WTC11 (cell line): ENCODE data around the gene ASTN2. TPM values are rescaled to one million over a fixed set of nuclear protein-coding genes. Genes with fewer than 3 reads are reported as not detected.

Source experiments
- ATAC-seq: fragments of 200-7000 bp; cut with Tn5 transposase; 2 replicates; pipeline ENCODE4 v1.10.0; 2021; ENCODE audit warnings: mild to moderate bottlenecking, moderate library complexity
- CTCF ChIA-PET: fragments of 300-600 bp; sonication (Branson Sonifier 250); formaldehyde crosslinking; loops from one replicate; lab custom pipeline; 2021; ENCODE audit warnings: antibody characterized with exemption; lab: Charles Lee
- POLR2A ChIA-PET: fragments of 350-600 bp; sonication (Branson Sonifier 250); formaldehyde crosslinking; loops from one replicate; lab custom pipeline; 2021; ENCODE audit warnings: antibody characterized with exemption; lab: Charles Lee
- DNase-seq: peaks from one replicate; pipeline ENCODE4 v3.0.0; 2021; ENCODE audit warnings: low spot score
- H3K27ac Mint-ChIP-seq: 2 replicates; pipeline ENCODE4 v1.8.0; 2021; ENCODE audit warnings: mixed read lengths
- H3K27me3 Mint-ChIP-seq: 2 replicates; pipeline ENCODE4 v1.8.0; 2021; ENCODE audit warnings: low read depth, mild to moderate bottlenecking, moderate library complexity, mixed read lengths
- H3K36me3 Mint-ChIP-seq: 2 replicates; pipeline ENCODE4 v1.8.0; 2021; ENCODE audit warnings: mixed read lengths
- H3K4me1 Mint-ChIP-seq: 2 replicates; pipeline ENCODE4 v1.8.0; 2022; ENCODE audit warnings: mixed read lengths
- H3K4me3 Mint-ChIP-seq: 2 replicates; pipeline ENCODE4 v1.8.0; 2021; ENCODE audit warnings: mild to moderate bottlenecking, moderate library complexity, mixed read lengths
- H3K9me3 Mint-ChIP-seq: 2 replicates; pipeline ENCODE4 v1.8.0; 2021; ENCODE audit warnings: mixed read lengths
- ATF1 ChIP-seq: sonication (generic); formaldehyde crosslinking; IDR thresholded peaks from 2 replicates; pipeline ENCODE4 v1.8.1; 2023; ENCODE audit warnings: mild to moderate bottlenecking, moderate library complexity, missing genetic modification reagents
- CREB1 ChIP-seq: sonication (generic); formaldehyde crosslinking; IDR thresholded peaks from 2 replicates; pipeline ENCODE4 v1.8.0; 2023; ENCODE audit warnings: mild to moderate bottlenecking, missing genetic modification reagents
- EMX1 ChIP-seq: fragments of 250-450 bp; sonication (Bioruptor Pico); IDR thresholded peaks from 2 replicates; pipeline ENCODE4 v1.8.0; 2021; ENCODE audit warnings: mild to moderate bottlenecking
- GTF2I ChIP-seq: fragments of 250-450 bp; sonication (Bioruptor Pico); conservative IDR thresholded peaks from 2 replicates; pipeline ENCODE4 v1.4.0; 2021; ENCODE audit warnings: mild to moderate bottlenecking
- NFYB ChIP-seq: sonication (generic); formaldehyde crosslinking; conservative IDR thresholded peaks from 2 replicates; pipeline ENCODE4 v1.8.0; 2022; ENCODE audit warnings: low read depth, missing genetic modification reagents
- NR3C1 ChIP-seq: sonication (generic); formaldehyde crosslinking; conservative IDR thresholded peaks from 2 replicates; pipeline ENCODE4 v1.8.1; 2023; ENCODE audit warnings: low read depth, mild to moderate bottlenecking, missing genetic modification reagents
- OVOL2 ChIP-seq: fragments of 250-450 bp; sonication (Bioruptor Pico); IDR thresholded peaks from 2 replicates; pipeline ENCODE4 v1.9.0; 2021; ENCODE audit warnings: mild to moderate bottlenecking, borderline replicate concordance
- RORB ChIP-seq: fragments of 250-450 bp; sonication (Bioruptor Pico); IDR thresholded peaks from 2 replicates; pipeline ENCODE4 v1.9.0; 2021; ENCODE audit warnings: mild to moderate bottlenecking
- SMAD4 ChIP-seq: sonication (generic); formaldehyde crosslinking; IDR thresholded peaks from 2 replicates; pipeline ENCODE4 v1.8.0; 2022; ENCODE audit warnings: mild to moderate bottlenecking, missing genetic modification reagents
- TCF7 ChIP-seq: sonication (generic); formaldehyde crosslinking; IDR thresholded peaks from 2 replicates; pipeline ENCODE4 v1.8.0; 2022; ENCODE audit warnings: mild to moderate bottlenecking, low read depth, missing genetic modification reagents, moderate library complexity
- ZNF671 ChIP-seq: fragments of 250-450 bp; sonication (Bioruptor Pico); IDR thresholded peaks from 2 replicates; pipeline ENCODE4 v1.8.0; 2021; ENCODE audit warnings: mild to moderate bottlenecking
- total RNA-seq: library from RNA; stranded (reverse); gene quantifications from 3 replicates; pipeline ENCODE4 v1.2.3, GENCODE V29; 2021
- TF ChIP-seq, protein P1 (sequence below): sonication (generic); formaldehyde crosslinking; IDR thresholded peaks from 2 replicates; pipeline ENCODE4 v1.8.1; 2023; ENCODE audit warnings: mild to moderate bottlenecking, moderate library complexity, missing genetic modification reagents
- TF ChIP-seq, protein P2 (sequence below): sonication (generic); formaldehyde crosslinking; IDR thresholded peaks from 2 replicates; pipeline ENCODE4 v1.8.0; 2023; ENCODE audit warnings: mild to moderate bottlenecking, missing genetic modification reagents
- TF ChIP-seq, protein P3 (sequence below): sonication (generic); formaldehyde crosslinking; IDR thresholded peaks from 2 replicates; pipeline ENCODE4 v1.8.1; 2022; ENCODE audit warnings: mild to moderate bottlenecking, missing genetic modification reagents, moderate library complexity, borderline replicate concordance
- TF ChIP-seq, protein P4 (sequence below): sonication (generic); formaldehyde crosslinking; conservative IDR thresholded peaks from 2 replicates; pipeline ENCODE4 v1.8.1; 2023; ENCODE audit warnings: mild to moderate bottlenecking, low read depth, missing genetic modification reagents, moderate library complexity
- TF ChIP-seq, protein P5 (sequence below): sonication (generic); formaldehyde crosslinking; IDR thresholded peaks from 2 replicates; pipeline ENCODE4 v1.8.0; 2022; ENCODE audit warnings: mild to moderate bottlenecking, missing genetic modification reagents
- TF ChIP-seq, protein P6 (sequence below): fragments of 250-450 bp; sonication (Bioruptor Pico); IDR thresholded peaks from 2 replicates; pipeline ENCODE4 v1.9.0; 2021; ENCODE audit warnings: mild to moderate bottlenecking
- TF ChIP-seq, protein P7 (sequence below): sonication (generic); formaldehyde crosslinking; IDR thresholded peaks from 2 replicates; pipeline ENCODE4 v1.8.1; 2022; ENCODE audit warnings: low read depth, mild to moderate bottlenecking, moderate library complexity, missing genetic modification reagents, borderline replicate concordance
- TF ChIP-seq, protein P8 (sequence below): sonication (generic); formaldehyde crosslinking; IDR thresholded peaks from 2 replicates; pipeline ENCODE4 v1.8.0; 2023; ENCODE audit warnings: missing genetic modification reagents

ASTN2 gene
- total RNA-seq, 1 experiment from 2014 or later = 16.2 TPM

DNA sequence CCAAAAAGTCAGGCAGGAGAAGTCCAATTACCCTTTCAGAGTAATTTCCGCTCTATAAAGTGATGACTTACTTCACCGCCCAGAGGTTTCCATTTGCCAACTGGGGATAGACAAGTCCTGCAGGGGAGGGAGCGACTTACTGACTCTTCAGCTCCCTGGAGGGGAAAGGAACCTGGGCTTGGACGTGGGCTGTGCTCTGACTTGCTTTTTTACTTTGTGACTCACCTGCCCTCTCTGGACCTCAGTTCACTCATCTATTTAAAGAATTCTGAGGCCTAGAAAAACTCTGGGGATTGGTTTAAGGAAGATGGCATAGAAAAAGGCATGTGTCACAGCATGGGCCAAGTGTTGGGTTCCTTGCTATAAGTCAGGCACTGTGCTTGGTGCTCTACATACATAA is 908.2 kb downstream of the ASTN2 start:
- no peak for ATAC-seq
- Mint-ChIP-seq H3K36me3 (peaks cover 4% of the 10 kb centered on the region; the same call in 1 of the 2 replicates), H3K4me1 (no peaks in the 10 kb centered on the region), H3K27ac (no peak overlapping the region), H3K4me3 (no peak overlapping the region), H3K27me3 (no peaks in the 10 kb centered on the region; the same call in 1 of the 2 replicates), H3K9me3 (peaks cover 22% of the 10 kb centered on the region)
- CTCF ChIA-PET = interaction anchor here (0.6 to 1.6 kb wide), 2 partner anchors 12 to 185 kb away, joined by 4 to 5 read pairs; no protein-coding TSS in a partner anchor
- TF ChIP-seq EMX1 (CRISPR knock-in tag) = no peak
- no peak for DNase-seq
- POLR2A ChIA-PET = no interaction called here

DNA sequence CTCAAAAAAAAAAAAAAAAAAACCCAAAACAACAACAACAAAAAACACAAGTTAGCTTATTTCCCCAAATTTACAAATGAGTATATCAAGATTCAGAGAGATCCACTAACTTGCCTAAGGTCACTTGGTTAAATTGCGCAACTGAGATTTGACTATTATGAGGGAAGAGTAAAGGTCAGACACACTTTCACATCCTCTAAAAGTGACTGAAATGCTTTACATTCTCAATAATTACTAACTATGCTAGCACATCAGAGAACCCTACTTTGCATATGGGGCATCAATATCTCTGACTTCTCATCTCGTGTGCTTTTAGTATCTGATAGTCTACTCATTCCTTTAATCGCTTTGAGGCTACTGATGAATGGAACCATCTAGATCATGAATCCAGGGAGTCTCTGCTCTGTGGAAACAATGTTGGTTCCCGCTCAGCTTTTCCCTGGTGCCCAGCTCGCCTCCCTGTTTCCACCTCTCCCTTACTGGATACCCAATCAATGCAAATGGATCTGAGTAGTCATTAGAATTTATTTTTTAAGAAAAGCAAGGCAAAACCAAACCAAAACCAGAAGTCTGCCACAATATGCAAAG is 909.9 kb downstream of the ASTN2 start:
- no peak for ATAC-seq
- Mint-ChIP-seq H3K9me3 (peaks cover 11% of the 10 kb centered on the region), H3K27me3 (no peaks in the 10 kb centered on the region; the same call in 1 of the 2 replicates), H3K4me3 (no peak overlapping the region), H3K4me1 (no peaks in the 10 kb centered on the region), H3K36me3 (peaks cover 4% of the 10 kb centered on the region; the same call in 1 of the 2 replicates)
- no peak for DNase-seq
- POLR2A ChIA-PET = no interaction called here
- TF ChIP-seq OVOL2 (no peak), CREB1 (CRISPR knock-in tag) (no peak), ZNF671 (CRISPR knock-in tag) (no peak), TCF7 (CRISPR knock-in tag) (no peak), SMAD4 (CRISPR knock-in tag) (no peak), RORB (no peak), NFYB (CRISPR knock-in tag) (no peak), NR3C1 (CRISPR knock-in tag) (no peak), ATF1 (CRISPR knock-in tag) (no peak), GTF2I (no peak)
- TF ChIP-seq, protein P1, sequence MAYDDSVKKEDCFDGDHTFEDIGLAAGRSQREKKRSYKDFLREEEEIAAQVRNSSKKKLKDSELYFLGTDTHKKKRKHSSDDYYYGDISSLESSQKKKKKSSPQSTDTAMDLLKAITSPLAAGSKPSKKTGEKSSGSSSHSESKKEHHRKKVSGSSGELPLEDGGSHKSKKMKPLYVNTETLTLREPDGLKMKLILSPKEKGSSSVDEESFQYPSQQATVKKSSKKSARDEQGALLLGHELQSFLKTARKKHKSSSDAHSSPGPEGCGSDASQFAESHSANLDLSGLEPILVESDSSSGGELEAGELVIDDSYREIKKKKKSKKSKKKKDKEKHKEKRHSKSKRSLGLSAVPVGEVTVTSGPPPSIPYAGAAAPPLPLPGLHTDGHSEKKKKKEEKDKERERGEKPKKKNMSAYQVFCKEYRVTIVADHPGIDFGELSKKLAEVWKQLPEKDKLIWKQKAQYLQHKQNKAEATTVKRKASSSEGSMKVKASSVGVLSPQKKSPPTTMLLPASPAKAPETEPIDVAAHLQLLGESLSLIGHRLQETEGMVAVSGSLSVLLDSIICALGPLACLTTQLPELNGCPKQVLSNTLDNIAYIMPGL (CRISPR knock-in tag) = no peak
- TF ChIP-seq, protein P2, sequence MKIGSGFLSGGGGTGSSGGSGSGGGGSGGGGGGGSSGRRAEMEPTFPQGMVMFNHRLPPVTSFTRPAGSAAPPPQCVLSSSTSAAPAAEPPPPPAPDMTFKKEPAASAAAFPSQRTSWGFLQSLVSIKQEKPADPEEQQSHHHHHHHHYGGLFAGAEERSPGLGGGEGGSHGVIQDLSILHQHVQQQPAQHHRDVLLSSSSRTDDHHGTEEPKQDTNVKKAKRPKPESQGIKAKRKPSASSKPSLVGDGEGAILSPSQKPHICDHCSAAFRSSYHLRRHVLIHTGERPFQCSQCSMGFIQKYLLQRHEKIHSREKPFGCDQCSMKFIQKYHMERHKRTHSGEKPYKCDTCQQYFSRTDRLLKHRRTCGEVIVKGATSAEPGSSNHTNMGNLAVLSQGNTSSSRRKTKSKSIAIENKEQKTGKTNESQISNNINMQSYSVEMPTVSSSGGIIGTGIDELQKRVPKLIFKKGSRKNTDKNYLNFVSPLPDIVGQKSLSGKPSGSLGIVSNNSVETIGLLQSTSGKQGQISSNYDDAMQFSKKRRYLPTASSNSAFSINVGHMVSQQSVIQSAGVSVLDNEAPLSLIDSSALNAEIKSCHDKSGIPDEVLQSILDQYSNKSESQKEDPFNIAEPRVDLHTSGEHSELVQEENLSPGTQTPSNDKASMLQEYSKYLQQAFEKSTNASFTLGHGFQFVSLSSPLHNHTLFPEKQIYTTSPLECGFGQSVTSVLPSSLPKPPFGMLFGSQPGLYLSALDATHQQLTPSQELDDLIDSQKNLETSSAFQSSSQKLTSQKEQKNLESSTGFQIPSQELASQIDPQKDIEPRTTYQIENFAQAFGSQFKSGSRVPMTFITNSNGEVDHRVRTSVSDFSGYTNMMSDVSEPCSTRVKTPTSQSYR (CRISPR knock-in tag) = no peak
- TF ChIP-seq, protein P3, sequence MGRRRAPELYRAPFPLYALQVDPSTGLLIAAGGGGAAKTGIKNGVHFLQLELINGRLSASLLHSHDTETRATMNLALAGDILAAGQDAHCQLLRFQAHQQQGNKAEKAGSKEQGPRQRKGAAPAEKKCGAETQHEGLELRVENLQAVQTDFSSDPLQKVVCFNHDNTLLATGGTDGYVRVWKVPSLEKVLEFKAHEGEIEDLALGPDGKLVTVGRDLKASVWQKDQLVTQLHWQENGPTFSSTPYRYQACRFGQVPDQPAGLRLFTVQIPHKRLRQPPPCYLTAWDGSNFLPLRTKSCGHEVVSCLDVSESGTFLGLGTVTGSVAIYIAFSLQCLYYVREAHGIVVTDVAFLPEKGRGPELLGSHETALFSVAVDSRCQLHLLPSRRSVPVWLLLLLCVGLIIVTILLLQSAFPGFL (CRISPR knock-in tag) = no peak
- TF ChIP-seq, protein P4, sequence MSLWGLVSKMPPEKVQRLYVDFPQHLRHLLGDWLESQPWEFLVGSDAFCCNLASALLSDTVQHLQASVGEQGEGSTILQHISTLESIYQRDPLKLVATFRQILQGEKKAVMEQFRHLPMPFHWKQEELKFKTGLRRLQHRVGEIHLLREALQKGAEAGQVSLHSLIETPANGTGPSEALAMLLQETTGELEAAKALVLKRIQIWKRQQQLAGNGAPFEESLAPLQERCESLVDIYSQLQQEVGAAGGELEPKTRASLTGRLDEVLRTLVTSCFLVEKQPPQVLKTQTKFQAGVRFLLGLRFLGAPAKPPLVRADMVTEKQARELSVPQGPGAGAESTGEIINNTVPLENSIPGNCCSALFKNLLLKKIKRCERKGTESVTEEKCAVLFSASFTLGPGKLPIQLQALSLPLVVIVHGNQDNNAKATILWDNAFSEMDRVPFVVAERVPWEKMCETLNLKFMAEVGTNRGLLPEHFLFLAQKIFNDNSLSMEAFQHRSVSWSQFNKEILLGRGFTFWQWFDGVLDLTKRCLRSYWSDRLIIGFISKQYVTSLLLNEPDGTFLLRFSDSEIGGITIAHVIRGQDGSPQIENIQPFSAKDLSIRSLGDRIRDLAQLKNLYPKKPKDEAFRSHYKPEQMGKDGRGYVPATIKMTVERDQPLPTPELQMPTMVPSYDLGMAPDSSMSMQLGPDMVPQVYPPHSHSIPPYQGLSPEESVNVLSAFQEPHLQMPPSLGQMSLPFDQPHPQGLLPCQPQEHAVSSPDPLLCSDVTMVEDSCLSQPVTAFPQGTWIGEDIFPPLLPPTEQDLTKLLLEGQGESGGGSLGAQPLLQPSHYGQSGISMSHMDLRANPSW (CRISPR knock-in tag) = no peak
- TF ChIP-seq, protein P5, sequence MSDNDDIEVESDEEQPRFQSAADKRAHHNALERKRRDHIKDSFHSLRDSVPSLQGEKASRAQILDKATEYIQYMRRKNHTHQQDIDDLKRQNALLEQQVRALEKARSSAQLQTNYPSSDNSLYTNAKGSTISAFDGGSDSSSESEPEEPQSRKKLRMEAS (CRISPR knock-in tag) = no peak
- TF ChIP-seq, protein P6, sequence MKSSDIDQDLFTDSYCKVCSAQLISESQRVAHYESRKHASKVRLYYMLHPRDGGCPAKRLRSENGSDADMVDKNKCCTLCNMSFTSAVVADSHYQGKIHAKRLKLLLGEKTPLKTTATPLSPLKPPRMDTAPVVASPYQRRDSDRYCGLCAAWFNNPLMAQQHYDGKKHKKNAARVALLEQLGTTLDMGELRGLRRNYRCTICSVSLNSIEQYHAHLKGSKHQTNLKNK (CRISPR knock-in tag) = no peak
- TF ChIP-seq, protein P7, sequence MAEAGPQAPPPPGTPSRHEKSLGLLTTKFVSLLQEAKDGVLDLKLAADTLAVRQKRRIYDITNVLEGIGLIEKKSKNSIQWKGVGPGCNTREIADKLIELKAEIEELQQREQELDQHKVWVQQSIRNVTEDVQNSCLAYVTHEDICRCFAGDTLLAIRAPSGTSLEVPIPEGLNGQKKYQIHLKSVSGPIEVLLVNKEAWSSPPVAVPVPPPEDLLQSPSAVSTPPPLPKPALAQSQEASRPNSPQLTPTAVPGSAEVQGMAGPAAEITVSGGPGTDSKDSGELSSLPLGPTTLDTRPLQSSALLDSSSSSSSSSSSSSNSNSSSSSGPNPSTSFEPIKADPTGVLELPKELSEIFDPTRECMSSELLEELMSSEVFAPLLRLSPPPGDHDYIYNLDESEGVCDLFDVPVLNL = no peak
- TF ChIP-seq, protein P8, sequence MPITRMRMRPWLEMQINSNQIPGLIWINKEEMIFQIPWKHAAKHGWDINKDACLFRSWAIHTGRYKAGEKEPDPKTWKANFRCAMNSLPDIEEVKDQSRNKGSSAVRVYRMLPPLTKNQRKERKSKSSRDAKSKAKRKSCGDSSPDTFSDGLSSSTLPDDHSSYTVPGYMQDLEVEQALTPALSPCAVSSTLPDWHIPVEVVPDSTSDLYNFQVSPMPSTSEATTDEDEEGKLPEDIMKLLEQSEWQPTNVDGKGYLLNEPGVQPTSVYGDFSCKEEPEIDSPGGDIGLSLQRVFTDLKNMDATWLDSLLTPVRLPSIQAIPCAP (CRISPR knock-in tag) = no peak
- TF ChIP-seq, all 79 proteins: peak for 0
- no peak overlapping the region for H3K27ac Mint-ChIP-seq
- CTCF ChIA-PET = no interaction called here
